PC-9 (cell line): Measurements from ENCODE around the gene KCTD2. TPM values are rescaled to one million over a fixed set of nuclear protein-coding genes. Genes with fewer than 3 reads are reported as not detected.

Experiments
- BruUV-seq: library from RNA; stranded (reverse); fragments of 400-500 nt; replicated peaks from 2 replicates; lab custom pipeline; 2021; lab: Mats Ljungman, UMichigan
- CTCF ChIA-PET: fragments of 300-600 bp; sonication (Branson Sonifier 250); formaldehyde crosslinking; loops from one replicate; lab custom pipeline; 2022; ENCODE audit warnings: antibody characterized with exemption; lab: Charles Lee
- POLR2A ChIA-PET: fragments of 300-600 bp; sonication (Branson Sonifier 250); formaldehyde crosslinking; loops from one replicate; lab custom pipeline; 2022; ENCODE audit warnings: antibody characterized with exemption; ENCODE audit not compliant: unreplicated experiment; lab: Charles Lee
- DNase-seq, 2 experiments: peaks; one replicate each; pipeline versions ENCODE4 v3.0.0 to v3.0.0-alpha.2; 2015 to 2022; ENCODE audit warnings: mixed read lengths in 1 of 2
- H2AFZ ChIP-seq: fragments of 200-600 bp; sonication (generic); 2 replicates; pipeline ENCODE4 v1.8.1; 2017; ENCODE audit warnings: antibody characterized with exemption
- H3F3A ChIP-seq: fragments of 200-600 bp; sonication (generic); 2 replicates; pipeline ENCODE4 v1.8.1; 2017; ENCODE audit warnings: antibody characterized with exemption, mild to moderate bottlenecking, low read depth; ENCODE audit not compliant: insufficient read depth
- H3K27ac ChIP-seq: fragments of 200-600 bp; sonication (generic); 2 replicates; pipeline ENCODE4 v1.6.1; 2016; ENCODE audit warnings: mixed run types
- H3K27me3 ChIP-seq: fragments of 200-600 bp; sonication (generic); 2 replicates; pipeline ENCODE4 v1.6.1; 2016; ENCODE audit warnings: low read depth, mixed run types; ENCODE audit not compliant: insufficient read depth
- H3K36me3 ChIP-seq: fragments of 200-600 bp; sonication (generic); 2 replicates; pipeline ENCODE4 v1.6.1; 2016; ENCODE audit warnings: low read depth, mixed run types
- H3K4me1 ChIP-seq: fragments of 200-600 bp; sonication (generic); replicated peaks from 2 replicates; pipeline ENCODE4 v1.6.1; 2016; ENCODE audit warnings: mixed run types; ENCODE audit not compliant: insufficient read depth
- H3K4me2 ChIP-seq: fragments of 200-600 bp; sonication (generic); 2 replicates; pipeline ENCODE4 v1.6.1; 2017; ENCODE audit warnings: mixed run types
- H3K4me3 ChIP-seq: fragments of 200-600 bp; sonication (generic); 2 replicates; pipeline ENCODE4 v1.6.1; 2016; ENCODE audit warnings: mixed run types
- H3K79me2 ChIP-seq: fragments of 200-600 bp; sonication (generic); 2 replicates; pipeline ENCODE4 v1.6.1; 2017; ENCODE audit warnings: low read depth, mixed run types
- H3K9me2 ChIP-seq: fragments of 200-600 bp; sonication (generic); 2 replicates; pipeline ENCODE4 v1.8.1; 2017; ENCODE audit warnings: mild to moderate bottlenecking; ENCODE audit not compliant: insufficient read depth
- H3K9me3 ChIP-seq: fragments of 200-600 bp; sonication (generic); 2 replicates; pipeline ENCODE4 v1.8.1; 2016; ENCODE audit warnings: low read depth; ENCODE audit not compliant: insufficient read depth
- H4K20me1 ChIP-seq: fragments of 200-600 bp; sonication (generic); 2 replicates; pipeline ENCODE4 v1.8.1; 2017; ENCODE audit not compliant: insufficient read depth
- CTCF ChIP-seq: fragments of 200-600 bp; sonication (generic); conservative IDR thresholded peaks from 2 replicates; pipeline ENCODE4 v1.6.1; 2017; ENCODE audit warnings: mixed run types, antibody characterized with exemption, mild to moderate bottlenecking, moderate library complexity
- EZH2 ChIP-seq: fragments of 200-600 bp; sonication (generic); IDR thresholded peaks from 2 replicates; pipeline ENCODE4 v1.8.0; 2017; ENCODE audit warnings: antibody characterized with exemption, low read depth
- intact Hi-C: fragments of 100-400 bp; cut with micrococcal nuclease; formaldehyde crosslinking; loops from one replicate; pipeline ENCODE4 v1.10.0; 2022; ENCODE audit not compliant: unreplicated experiment
- total RNA-seq: library from RNA; stranded (reverse); gene quantifications from 2 replicates; pipeline ENCODE4 v1.2.3, GENCODE V29; 2021

The KCTD2 gene
- total RNA-seq, 1 experiment from 2014 or later = 18.6 TPM

- no peak for DNase-seq
- H3K79me2 ChIP-seq = no peaks in the 10 kb centered on the region
- ChIA-PET CTCF (interaction anchor here (0.6 kb wide), 2 partner anchors 53 to 509 kb away, joined by 3 to 4 read pairs; no protein-coding TSS in a partner anchor), POLR2A (interaction anchor here (0.6 kb wide), 2 partner anchors 14 to 58 kb away, joined by 3 to 5 read pairs; partner anchors contain the start of gene NT5C)
- H3K4me1 ChIP-seq = peaks cover 11% of the 10 kb centered on the region
- intact Hi-C loops = no loop called here
- H2AFZ ChIP-seq = no peak overlapping the region
- no TSS peak for BruUV-seq
- no peaks in the 10 kb centered on the region for H3K9me2 ChIP-seq
- no peaks in the 10 kb centered on the region for H3K27me3 ChIP-seq
- no peak for TF ChIP-seq EZH2
- TF ChIP-seq CTCF = no peak
- no peaks in the 10 kb centered on the region for H3K9me3 ChIP-seq
- H3K4me2 ChIP-seq = no peak overlapping the region
- no peak overlapping the region for H3K4me3 ChIP-seq
- H3F3A ChIP-seq = peaks cover 21% of the 10 kb centered on the region; the same call in 1 of the 2 replicates
- H3K36me3 ChIP-seq = no peaks in the 10 kb centered on the region
- H3K27ac ChIP-seq = no peak overlapping the region
- no peaks in the 10 kb centered on the region for H4K20me1 ChIP-seq
Measured at GRCh38 chr17:75073618-75074047, 26.6 kb downstream of the KCTD2 start.

GRCh38 chr17:75074532-75074931 lies 27.5 kb downstream of the KCTD2 start:
- Histone ChIP-seq H3K79me2 (no peaks in the 10 kb centered on the region), H3K27ac (no peak overlapping the region), H3K27me3 (no peaks in the 10 kb centered on the region), H3K9me2 (no peaks in the 10 kb centered on the region), H3F3A (peaks cover 28% of the 10 kb centered on the region), H3K4me1 (peaks cover 20% of the 10 kb centered on the region), H2AFZ (no peak overlapping the region), H3K4me3 (no peak overlapping the region), H3K9me3 (no peaks in the 10 kb centered on the region), H3K36me3 (no peaks in the 10 kb centered on the region), H4K20me1 (no peaks in the 10 kb centered on the region), H3K4me2 (no peak overlapping the region)
- BruUV-seq = no TSS peak
- no peak for TF ChIP-seq EZH2
- ChIA-PET POLR2A (no interaction called here), CTCF (interaction anchor here (0.6 kb wide), 1 partner anchor 19 kb away, joined by 3 read pairs; no protein-coding TSS in a partner anchor)
- DNase-seq = no peak
- intact Hi-C loops = no loop called here

- Histone ChIP-seq H3K4me2 (no peak overlapping the region), H4K20me1 (no peaks in the 10 kb centered on the region), H2AFZ (no peak overlapping the region), H3K79me2 (no peaks in the 10 kb centered on the region), H3K4me1 (peaks cover 27% of the 10 kb centered on the region), H3K9me3 (no peaks in the 10 kb centered on the region), H3K9me2 (no peaks in the 10 kb centered on the region), H3K36me3 (no peaks in the 10 kb centered on the region), H3K4me3 (no peak overlapping the region), H3F3A (peaks cover 36% of the 10 kb centered on the region), H3K27me3 (no peaks in the 10 kb centered on the region), H3K27ac (no peak overlapping the region)
- ChIA-PET POLR2A (no interaction called here), CTCF (interaction anchor here (0.6 to 1.0 kb wide), 2 partner anchors 38 to 112 kb away, joined by 3 to 6 read pairs; no protein-coding TSS in a partner anchor)
- no TSS peak for BruUV-seq
- no peak for TF ChIP-seq CTCF
- intact Hi-C loops = no loop called here
- no peak for DNase-seq
Measured at GRCh38 chr17:75075597-75076336, 28.7 kb downstream of the KCTD2 start.
